ENCODE results near the gene TRAF3IP1. TPM values are rescaled to one million over a fixed set of nuclear protein-coding genes. Genes with fewer than 3 reads are reported as not detected.

The TRAF3IP1 gene
- total RNA-seq, 1 experiment from 2014 or later: 16.0 TPM

GRCh38 chr2:238285653-238286082 lies 34.6 kb upstream of the TRAF3IP1 start:
- Histone ChIP-seq H3K9me2 (replicated peaks; ENCODE audit: insufficient read depth, low read length) (no peaks in the 10 kb centered on the region), H3K4me1 (ENCODE audit: low read length) (peaks cover 60% of the 10 kb centered on the region), H3K27ac (ENCODE audit: low read length) (no peak overlapping the region), H3K79me2 (ENCODE audit: low read length) (peaks cover 77% of the 10 kb centered on the region), H3K27me3 (ENCODE audit: low read length) (no peaks in the 10 kb centered on the region), H3K4me2 (ENCODE audit: low read depth, low read length, poor library complexity, severe bottlenecking) (no peak overlapping the region), H3K4me3 (ENCODE audit: low read length) (no peak overlapping the region), H2AFZ (ENCODE audit: low read length) (no peak overlapping the region), H3K9ac (ENCODE audit: low read length) (no peak overlapping the region; the same call in 1 of the 2 replicates), H4K20me1 (ENCODE audit: insufficient read depth, low read depth, low read length) (peaks cover 36% of the 10 kb centered on the region), H3K9me3 (ENCODE audit: low read length) (no peaks in the 10 kb centered on the region), H3K36me3 (ENCODE audit: insufficient read depth, low read length) (no peaks in the 10 kb centered on the region)
- DNase-seq: no peak

- no peak for DNase-seq
- Histone ChIP-seq H3K9me2 (replicated peaks; ENCODE audit: insufficient read depth, low read length) (no peaks in the 10 kb centered on the region), H3K27ac (ENCODE audit: low read length) (no peak overlapping the region), H4K20me1 (ENCODE audit: insufficient read depth, low read depth, low read length) (peaks cover 35% of the 10 kb centered on the region), H3K9ac (ENCODE audit: low read length) (peak overlapping the region; percentile 12; the same call in 1 of the 2 replicates), H3K4me2 (ENCODE audit: low read depth, low read length, poor library complexity, severe bottlenecking) (no peak overlapping the region), H3K27me3 (ENCODE audit: low read length) (no peaks in the 10 kb centered on the region), H3K9me3 (ENCODE audit: low read length) (no peaks in the 10 kb centered on the region), H3K4me3 (ENCODE audit: low read length) (no peak overlapping the region), H3K36me3 (ENCODE audit: insufficient read depth, low read length) (no peaks in the 10 kb centered on the region), H2AFZ (ENCODE audit: low read length) (no peak overlapping the region), H3K4me1 (ENCODE audit: low read length) (peaks cover 61% of the 10 kb centered on the region), H3K79me2 (ENCODE audit: low read length) (peaks cover 72% of the 10 kb centered on the region)
Observed at GRCh38 chr2:238286095-238286494, 34.2 kb upstream of the TRAF3IP1 start.

- Histone ChIP-seq H3K9me2 (replicated peaks; ENCODE audit: insufficient read depth, low read length) (no peaks in the 10 kb centered on the region), H3K4me3 (ENCODE audit: low read length) (peak overlapping the region; percentile 87; the same call in 1 of the 2 replicates), H3K27ac (ENCODE audit: low read length) (no peak overlapping the region), H4K20me1 (ENCODE audit: insufficient read depth, low read depth, low read length) (peaks cover 35% of the 10 kb centered on the region), H3K79me2 (ENCODE audit: low read length) (peaks cover 68% of the 10 kb centered on the region), H2AFZ (ENCODE audit: low read length) (no peak overlapping the region), H3K4me2 (ENCODE audit: low read depth, low read length, poor library complexity, severe bottlenecking) (peak overlapping the region; percentile 87), H3K36me3 (ENCODE audit: insufficient read depth, low read length) (no peaks in the 10 kb centered on the region), H3K9me3 (ENCODE audit: low read length) (no peaks in the 10 kb centered on the region), H3K4me1 (ENCODE audit: low read length) (peaks cover 60% of the 10 kb centered on the region), H3K27me3 (ENCODE audit: low read length) (no peaks in the 10 kb centered on the region), H3K9ac (ENCODE audit: low read length) (peak overlapping the region; percentile 91)
- DNase-seq: no peak
Observed at GRCh38 chr2:238286551-238286950, 33.8 kb upstream of the TRAF3IP1 start.

GRCh38 chr2:238286987-238287736 lies 33.2 kb upstream of the TRAF3IP1 start:
- Histone ChIP-seq H3K27ac (ENCODE audit: low read length) (no peak overlapping the region), H3K4me3 (ENCODE audit: low read length) (peak overlapping the region; percentile 87), H3K4me1 (ENCODE audit: low read length) (peaks cover 55% of the 10 kb centered on the region), H3K9me3 (ENCODE audit: low read length) (no peaks in the 10 kb centered on the region), H2AFZ (ENCODE audit: low read length) (no peak overlapping the region), H3K4me2 (ENCODE audit: low read depth, low read length, poor library complexity, severe bottlenecking) (peak overlapping the region; percentile 87), H4K20me1 (ENCODE audit: insufficient read depth, low read depth, low read length) (peaks cover 35% of the 10 kb centered on the region), H3K9me2 (replicated peaks; ENCODE audit: insufficient read depth, low read length) (no peaks in the 10 kb centered on the region), H3K36me3 (ENCODE audit: insufficient read depth, low read length) (no peaks in the 10 kb centered on the region), H3K79me2 (ENCODE audit: low read length) (peaks cover 62% of the 10 kb centered on the region), H3K27me3 (ENCODE audit: low read length) (no peaks in the 10 kb centered on the region), H3K9ac (ENCODE audit: low read length) (peak overlapping the region; percentile 91)
- DNase-seq: no peak

- H3K9me2 ChIP-seq (replicated peaks; ENCODE audit: insufficient read depth, low read length): no peaks in the 10 kb centered on the region
- H3K27me3 ChIP-seq (ENCODE audit: low read length): no peaks in the 10 kb centered on the region
- peak within 1 kb of the TSS; percentile 87 for H3K4me3 ChIP-seq (ENCODE audit: low read length)
- no peaks in the 10 kb centered on the region for H3K9me3 ChIP-seq (ENCODE audit: low read length)
- peaks cover 53% of the 10 kb centered on the region for H3K79me2 ChIP-seq (ENCODE audit: low read length)
- H3K36me3 ChIP-seq (ENCODE audit: insufficient read depth, low read length): no peaks in the 10 kb centered on the region
- peak within 1 kb of the TSS; percentile 77 for H2AFZ ChIP-seq (ENCODE audit: low read length)
- peak within 1 kb of the TSS; percentile 91 for H3K9ac ChIP-seq (ENCODE audit: low read length)
- DNase-seq: peak; percentile 81
- H3K4me1 ChIP-seq (ENCODE audit: low read length): peaks cover 51% of the 10 kb centered on the region
- H3K4me2 ChIP-seq (ENCODE audit: low read depth, low read length, poor library complexity, severe bottlenecking): peak within 1 kb of the TSS; percentile 87
- peak within 1 kb of the TSS; percentile 81 for H3K27ac ChIP-seq (ENCODE audit: low read length)
- H4K20me1 ChIP-seq (ENCODE audit: insufficient read depth, low read depth, low read length): peaks cover 28% of the 10 kb centered on the region
Observed at GRCh38 chr2:238287737-238288649, 32.3 kb upstream of the TRAF3IP1 start, which contains the start of gene PER2. TSS of gene PER2 (minus strand) at chr2:238288610. CDS start at chr2:238277936, 10,674 bp downstream.

- H3K27ac ChIP-seq (ENCODE audit: low read length): peak overlapping the region; percentile 81
- no peaks in the 10 kb centered on the region for H3K9me3 ChIP-seq (ENCODE audit: low read length)
- peak overlapping the region; percentile 87 for H3K4me2 ChIP-seq (ENCODE audit: low read depth, low read length, poor library complexity, severe bottlenecking)
- peak; percentile 99 for DNase-seq
- H3K9ac ChIP-seq (ENCODE audit: low read length): peak overlapping the region; percentile 91
- peaks cover 44% of the 10 kb centered on the region for H3K79me2 ChIP-seq (ENCODE audit: low read length)
- peaks cover 42% of the 10 kb centered on the region for H3K4me1 ChIP-seq (ENCODE audit: low read length)
- H4K20me1 ChIP-seq (ENCODE audit: insufficient read depth, low read depth, low read length): peaks cover 19% of the 10 kb centered on the region
- H3K9me2 ChIP-seq (replicated peaks; ENCODE audit: insufficient read depth, low read length): no peaks in the 10 kb centered on the region
- H3K36me3 ChIP-seq (ENCODE audit: insufficient read depth, low read length): no peaks in the 10 kb centered on the region
- peak overlapping the region; percentile 77 for H2AFZ ChIP-seq (ENCODE audit: low read length)
- no peaks in the 10 kb centered on the region for H3K27me3 ChIP-seq (ENCODE audit: low read length)
- H3K4me3 ChIP-seq (ENCODE audit: low read length): peak overlapping the region; percentile 87
Observed at GRCh38 chr2:238288650-238289573, 31.4 kb upstream of the TRAF3IP1 start.

- peak; percentile 71 for DNase-seq
- Histone ChIP-seq H3K9me3 (ENCODE audit: low read length) (no peaks in the 10 kb centered on the region), H3K4me1 (ENCODE audit: low read length) (peaks cover 41% of the 10 kb centered on the region), H3K36me3 (ENCODE audit: insufficient read depth, low read length) (no peaks in the 10 kb centered on the region), H3K9me2 (replicated peaks; ENCODE audit: insufficient read depth, low read length) (no peaks in the 10 kb centered on the region), H3K9ac (ENCODE audit: low read length) (peak overlapping the region; percentile 71), H3K4me2 (ENCODE audit: low read depth, low read length, poor library complexity, severe bottlenecking) (peak overlapping the region; percentile 87), H3K79me2 (ENCODE audit: low read length) (peaks cover 38% of the 10 kb centered on the region), H4K20me1 (ENCODE audit: insufficient read depth, low read depth, low read length) (peaks cover 17% of the 10 kb centered on the region), H3K4me3 (ENCODE audit: low read length) (peak overlapping the region; percentile 87), H2AFZ (ENCODE audit: low read length) (peak overlapping the region; percentile 77), H3K27me3 (ENCODE audit: low read length) (no peaks in the 10 kb centered on the region), H3K27ac (ENCODE audit: low read length) (peak overlapping the region; percentile 81)
Observed at GRCh38 chr2:238289574-238289973, 30.7 kb upstream of the TRAF3IP1 start.

All from Karpas-422 (cell line).